Ascending aorta (tissue), 2 donors: ENCODE data around the gene H6PD. TPM values are rescaled to one million over a fixed set of nuclear protein-coding genes. Genes with fewer than 3 reads are reported as not detected.

Experiments
- DNase-seq, 2 donors: peaks; one replicate each; pipeline ENCODE4 v3.0.0-alpha.2; 2019; ENCODE audit warnings: low spot score in 2 of 2
- H3K27ac ChIP-seq, 2 donors: fragments of 200-600 bp; sonication (generic); one replicate each; pipeline ENCODE4 v1.5.1; 2016 to 2017; ENCODE audit warnings: mild to moderate bottlenecking in 1 of 2
- H3K27me3 ChIP-seq: fragments of 200-600 bp; sonication (generic); one replicate; pipeline ENCODE4 v1.5.1; 2017
- H3K36me3 ChIP-seq, 2 donors: fragments of 200-600 bp; sonication (generic); one replicate each; pipeline ENCODE4 v1.5.1; 2016
- H3K4me1 ChIP-seq, 2 donors: fragments of 200-600 bp; sonication (generic); one replicate each; pipeline ENCODE4 v1.5.1; 2016 to 2017; ENCODE audit warnings: mild to moderate bottlenecking in 1 of 2
- H3K4me3 ChIP-seq, 2 donors: fragments of 200-600 bp; sonication (generic); one replicate each; pipeline ENCODE4 v1.5.1; 2016 to 2017; ENCODE audit warnings: mild to moderate bottlenecking in 1 of 2
- H3K9me3 ChIP-seq, 2 donors: fragments of 200-600 bp; sonication (generic); one replicate each; pipeline ENCODE4 v1.5.1; 2016
- CTCF ChIP-seq, 3 experiments: fragments of 200-600 bp in 2 of 3; fragments of 450-650 bp in 1 of 3; sonication (generic) in 2 of 3; IDR thresholded peaks; one replicate each; pipeline ENCODE4 v1.5.1; 2016 to 2019; ENCODE audit warnings: antibody characterized with exemption in 3 of 3, mild to moderate bottlenecking in 1 of 3, moderate library complexity in 1 of 3
- intact Hi-C: fragments of 100-400 bp; cut with DNase I; formaldehyde crosslinking; loops from one replicate; pipeline ENCODE4 v1.15.1; 2023
- total RNA-seq: library from RNA; depleted of rRNA; stranded (reverse); fragments of >200 nt; gene quantifications from one replicate; pipeline ENCODE4 v1.1.0, GENCODE V29; 2016

H6PD gene
- total RNA-seq, 1 donor from 2014 or later: 56.8 TPM

- intact Hi-C loops: loop anchor here (5.0 kb wide), 1 partner anchor 54 kb away; the partner anchor contains the start of gene SPSB1
- no peak for DNase-seq
- peak overlapping the region; percentile 29 to 78 for H3K27ac ChIP-seq
- no peak for TF ChIP-seq CTCF (IDR thresholded peaks at IDR 0.05)
- no peaks in the 10 kb centered on the region for H3K27me3 ChIP-seq
- H3K4me3 ChIP-seq: no peak overlapping the region
- H3K36me3 ChIP-seq: no peaks in the 10 kb centered on the region
- H3K9me3 ChIP-seq: no peaks in the 10 kb centered on the region
- H3K4me1 ChIP-seq: peaks cover 8 to 67% of the 10 kb centered on the region in 2 donors
Observed at GRCh38 chr1:9238134-9238533, 3.6 kb downstream of the H6PD start.

GRCh38 chr1:9238550-9238949 lies 4.0 kb downstream of the H6PD start:
- Histone ChIP-seq H3K27me3 (no peaks in the 10 kb centered on the region), H3K27ac (peak overlapping the region; percentile 78 to 79), H3K9me3 (no peaks in the 10 kb centered on the region), H3K36me3 (no peaks in the 10 kb centered on the region), H3K4me1 (peaks cover 8 to 69% of the 10 kb centered on the region in 2 donors), H3K4me3 (no peak overlapping the region)
- DNase-seq: no peak
- intact Hi-C loops: loop anchor here (5.0 kb wide), 1 partner anchor 54 kb away; the partner anchor contains the start of gene SPSB1
- no peak for TF ChIP-seq CTCF (IDR thresholded peaks at IDR 0.05)

GRCh38 chr1:9239622-9240401 lies 5.2 kb downstream of the H6PD start:
- H3K4me3 ChIP-seq: peak overlapping the region; percentile 18 to 39
- H3K9me3 ChIP-seq: no peaks in the 10 kb centered on the region
- TF ChIP-seq CTCF (IDR thresholded peaks at IDR 0.05): no peak
- peak overlapping the region; percentile 78 to 79 for H3K27ac ChIP-seq
- no peaks in the 10 kb centered on the region for H3K27me3 ChIP-seq
- H3K4me1 ChIP-seq: peaks cover 11 to 63% of the 10 kb centered on the region in 2 donors
- peak in 1 of 2 donors; percentile 77 for DNase-seq
- intact Hi-C loops: loop anchor here (5.0 kb wide), 1 partner anchor 52 kb away; the partner anchor contains the start of gene SPSB1
- no peaks in the 10 kb centered on the region for H3K36me3 ChIP-seq

- H3K27me3 ChIP-seq: no peaks in the 10 kb centered on the region
- H3K36me3 ChIP-seq: peaks cover 8% of the 10 kb centered on the region in 2 donors
- no peak for TF ChIP-seq CTCF (IDR thresholded peaks at IDR 0.05)
Observed at GRCh38 chr1:9240914-9241820, 6.6 kb downstream of the H6PD start.

GRCh38 chr1:9241891-9242290 lies 7.3 kb downstream of the H6PD start:
- TF ChIP-seq CTCF (IDR thresholded peaks at IDR 0.05): no peak
- Histone ChIP-seq H3K27me3 (no peaks in the 10 kb centered on the region), H3K4me1 (peaks cover 12 to 48% of the 10 kb centered on the region in 2 donors), H3K9me3 (no peaks in the 10 kb centered on the region), H3K36me3 (peaks cover 15 to 16% of the 10 kb centered on the region in 2 donors), H3K27ac (peak overlapping the region; percentile 74 to 79), H3K4me3 (no peak overlapping the region)
- DNase-seq: no peak
- intact Hi-C loops: no loop called here

More at GRCh38 chr1:9240914-9241820, 6.6 kb downstream of the H6PD start:
- Histone ChIP-seq H3K4me1 (peaks cover 12 to 52% of the 10 kb centered on the region in 2 donors), H3K9me3 (no peaks in the 10 kb centered on the region), H3K4me3 (no peak overlapping the region), H3K27ac (peak overlapping the region; percentile 78 to 79)
- intact Hi-C loops: no loop called here
- DNase-seq: no peak
